Kidney (tissue), 14 donors: ENCODE measurements around the gene ESD. TPM values are rescaled to one million over a fixed set of nuclear protein-coding genes. Genes with fewer than 3 reads are reported as not detected.

Experiments used
- DNase-seq, 5 donors: peaks; one replicate each; pipeline ENCODE4 v3.0.0-alpha.2; 2013 to 2020
- FAIRE-seq: peaks from 2 replicates; lab custom pipeline; 2012; peaks lifted over from hg19 to GRCh38; lab: Jason Lieb, UNC
- H3K27ac ChIP-seq, 2 donors: one replicate each; pipeline ENCODE4 v1.7.0; 2013; ENCODE audit warnings: low read depth in 2 of 2, low read length in 2 of 2, inconsistent platforms in 1 of 2
- H3K27me3 ChIP-seq: one replicate; pipeline ENCODE4 v1.7.1; 2013; ENCODE audit warnings: low read length, inconsistent platforms; ENCODE audit not compliant: control insufficient read depth, insufficient read depth
- H3K36me3 ChIP-seq, 3 donors: one replicate each; pipeline versions ENCODE4 v1.7.0 to v1.7.1; 2013; ENCODE audit warnings: low read length in 3 of 3, control low read depth in 1 of 3, inconsistent platforms in 1 of 3; ENCODE audit not compliant: insufficient read depth in 3 of 3, control insufficient read depth in 2 of 3
- H3K4me1 ChIP-seq, 3 donors: one replicate each; pipeline versions ENCODE4 v1.7.0 to v1.7.1; 2013; ENCODE audit warnings: low read length in 3 of 3, inconsistent platforms in 1 of 3, low read depth in 1 of 3; ENCODE audit not compliant: control insufficient read depth in 2 of 3, insufficient read depth in 2 of 3
- H3K4me3 ChIP-seq, 3 donors: one replicate each; pipeline versions ENCODE4 v1.7.0 to v1.8.1; 2013; ENCODE audit warnings: low read length in 3 of 3, control low read depth in 1 of 3, inconsistent platforms in 1 of 3
- H3K9ac ChIP-seq, 3 donors: one replicate each; pipeline versions ENCODE4 v1.7.0 to v1.7.1; 2013; ENCODE audit warnings: low read length in 3 of 3, control low read depth in 1 of 3, inconsistent platforms in 1 of 3
- H3K9me3 ChIP-seq, 3 donors: one replicate each; pipeline versions ENCODE4 v1.7.0 to v1.7.1; 2013; ENCODE audit warnings: low read length in 3 of 3, control low read depth in 1 of 3, inconsistent platforms in 1 of 3; ENCODE audit not compliant: control insufficient read depth in 2 of 3, insufficient read depth in 1 of 3
- CTCF ChIP-seq: IDR thresholded peaks from 3 replicates; pipeline ENCODE4 v1.5.1; 2012; ENCODE audit warnings: mild to moderate bottlenecking, moderate library complexity, borderline replicate concordance; ENCODE audit not compliant: insufficient read depth; ENCODE audit errors: extremely low read depth
- intact Hi-C: fragments of 100-400 bp; cut with DNase I; formaldehyde crosslinking; loops from one replicate; pipeline ENCODE4 v1.11.1; 2022
- polyA plus RNA-seq: library from polyadenylated mRNA; stranded (reverse); fragments of 350-450 nt; fragmentation: Illumina TruSeq; extraction: RNeasy Lipid Tissue Mini Kit (QIAGEN cat#74804); gene quantifications from one replicate; pipeline ENCODE4 v1.2.3, GENCODE V29; 2014; ENCODE audit warnings: low read depth, low replicate concordance; ENCODE audit not compliant: insufficient read depth
- total RNA-seq: library from RNA; stranded (reverse); fragmentation: NEBNext Ultra II Directional; extraction: Animal tissue kit (Norgen Biotek cat#: 25700); gene quantifications from one replicate; pipeline ENCODE4 v1.2.1, GENCODE V29; 2021
- donor health status: control.
- donor health status: control.
- donor health status: control.
- donor health status: control.
- donor health status: control.
- donor health status: DM: yes; HTN: yes; CAD: no.
- donor health status: Normal renal cell carcinoma (clear cell type).

ESD gene
- total and polyA plus RNA-seq, 2 donors from 2014 or later = 98.5 to 179 TPM

- H3K27ac ChIP-seq = no peak overlapping the region
- H3K27me3 ChIP-seq = no peaks in the 10 kb centered on the region
- FAIRE-seq (no peak), DNase-seq (no peak)
- no peak for TF ChIP-seq CTCF
- no peaks in the 10 kb centered on the region for H3K36me3 ChIP-seq
- no peak overlapping the region for H3K4me3 ChIP-seq
- no peaks in the 10 kb centered on the region for H3K9me3 ChIP-seq
- H3K4me1 ChIP-seq = no peaks in the 10 kb centered on the region
- H3K9ac ChIP-seq = no peak overlapping the region
- intact Hi-C loops = no loop called here
These were observed 21.0 kb upstream of the ESD start for GRCh38 chr13:46817838-46818476.

GRCh38 chr13:46817095-46817494 is 20.1 kb upstream of the ESD start:
- no peak overlapping the region for H3K4me3 ChIP-seq
- H3K4me1 ChIP-seq = no peaks in the 10 kb centered on the region
- no peak for FAIRE-seq
- no peak overlapping the region for H3K9ac ChIP-seq
- H3K27ac ChIP-seq = no peak overlapping the region
- DNase-seq = no peak
- no peak for TF ChIP-seq CTCF
- H3K36me3 ChIP-seq = no peaks in the 10 kb centered on the region
- intact Hi-C loops = no loop called here
- peaks cover 0 to 8% (median 2%) of the 10 kb centered on the region in 3 donors for H3K9me3 ChIP-seq
- no peaks in the 10 kb centered on the region for H3K27me3 ChIP-seq

- H3K27ac ChIP-seq = no peak overlapping the region
- no peak for DNase-seq
- H3K4me3 ChIP-seq = no peak overlapping the region
- intact Hi-C loops = no loop called here
- H3K9me3 ChIP-seq = peaks cover 0 to 14% (median 2%) of the 10 kb centered on the region in 3 donors
- no peaks in the 10 kb centered on the region for H3K4me1 ChIP-seq
- H3K27me3 ChIP-seq = no peaks in the 10 kb centered on the region
- H3K36me3 ChIP-seq = no peaks in the 10 kb centered on the region
- no peak for FAIRE-seq
- TF ChIP-seq CTCF = no peak
- no peak overlapping the region for H3K9ac ChIP-seq
These were observed 19.4 kb upstream of the ESD start for GRCh38 chr13:46816371-46816770.

- intact Hi-C loops = no loop called here
- H3K4me1 ChIP-seq = no peaks in the 10 kb centered on the region
- H3K9me3 ChIP-seq = peaks cover 0 to 14% (median 2%) of the 10 kb centered on the region in 3 donors
- H3K27ac ChIP-seq = no peak overlapping the region
- FAIRE-seq = no peak
- no peaks in the 10 kb centered on the region for H3K36me3 ChIP-seq
- DNase-seq = no peak
- no peak overlapping the region for H3K4me3 ChIP-seq
- no peak overlapping the region for H3K9ac ChIP-seq
- no peaks in the 10 kb centered on the region for H3K27me3 ChIP-seq
- no peak for TF ChIP-seq CTCF
These were observed 15.4 kb upstream of the ESD start for GRCh38 chr13:46812301-46812797.
